OCI-M2 (cell line): ENCODE results near the gene SAMD7.

ENCODE experiments used
- DNase-seq: peaks from one replicate; lab custom pipeline; 2025; ENCODE audit not compliant: unreplicated experiment; lab: John Stamatoyannopoulos, UW

SAMD7 gene

GRCh38 chr3:169907476-169907875, 3.9 kb upstream of the SAMD7 start:
- no peak for DNase-seq

- DNase-seq: no peak
Measured at GRCh38 chr3:169907944-169908343, 3.4 kb upstream of the SAMD7 start.

GRCh38 chr3:169913323-169913722, 2.0 kb downstream of the SAMD7 start:
- no peak for DNase-seq

GRCh38 chr3:169914321-169914720, 2.9 kb downstream of the SAMD7 start:
- DNase-seq: no peak

- no peak for DNase-seq
Measured at GRCh38 chr3:169923189-169923588, 11.8 kb downstream of the SAMD7 start.

GRCh38 chr3:169923831-169924230, 12.5 kb downstream of the SAMD7 start:
- no peak for DNase-seq

GRCh38 chr3:169929830-169930519, 18.6 kb downstream of the SAMD7 start:
- no peak for DNase-seq

GRCh38 chr3:169930843-169931242, 19.5 kb downstream of the SAMD7 start:
- DNase-seq: no peak

GRCh38 chr3:169931747-169932520, 20.6 kb downstream of the SAMD7 start:
- no peak for DNase-seq

- no peak for DNase-seq
Measured at GRCh38 chr3:169939320-169939719, 27.9 kb downstream of the SAMD7 start.

- DNase-seq: no peak
Measured at GRCh38 chr3:169939751-169940150, 28.4 kb downstream of the SAMD7 start.

- no peak for DNase-seq
Measured at GRCh38 chr3:169940470-169941181, 29.3 kb downstream of the SAMD7 start.

GRCh38 chr3:169945313-169945712, 33.9 kb downstream of the SAMD7 start:
- no peak for DNase-seq

- DNase-seq: no peak
Measured at GRCh38 chr3:169946336-169946735, 35.0 kb downstream of the SAMD7 start.

- no peak for DNase-seq
Measured at GRCh38 chr3:169948559-169949448, 37.4 kb downstream of the SAMD7 start.

- DNase-seq: no peak
Measured at GRCh38 chr3:169952045-169952444, 40.7 kb downstream of the SAMD7 start.

- no peak for DNase-seq
Measured at GRCh38 chr3:169953462-169954141, 42.2 kb downstream of the SAMD7 start.

- no peak for DNase-seq
Measured at GRCh38 chr3:169954142-169954756, 42.9 kb downstream of the SAMD7 start.

GRCh38 chr3:169955406-169955805, 44.0 kb downstream of the SAMD7 start:
- DNase-seq: no peak

- DNase-seq: no peak
Measured at GRCh38 chr3:169964176-169964575, 52.8 kb downstream of the SAMD7 start.
